NCI-H460 (cell line): ENCODE results near the gene BLM. TPM values are rescaled to one million over a fixed set of nuclear protein-coding genes. Genes with fewer than 3 reads are reported as not detected.

Experiments
- DNase-seq: peaks from one replicate; pipeline ENCODE4 v3.0.0-alpha.2; 2016; ENCODE audit warnings: low read depth; ENCODE audit errors: extremely low read depth
- total RNA-seq: library from RNA; depleted of rRNA; stranded (reverse); fragments of >200 nt; shearing (Covaris generic); gene quantifications from 2 replicates; pipeline ENCODE4 v1.2.3, GENCODE V29; 2014

The BLM gene
- total RNA-seq, 1 experiment from 2014 or later = 10.6 TPM

GRCh38 chr15:90780916-90781315, 63.8 kb downstream of the BLM start:
- DNase-seq = no peak

- no peak for DNase-seq
Observed at GRCh38 chr15:90782442-90782841, 65.3 kb downstream of the BLM start.

- no peak for DNase-seq
Observed at GRCh38 chr15:90787881-90788280, 70.7 kb downstream of the BLM start.

- no peak for DNase-seq
Observed at GRCh38 chr15:90789462-90789861, 72.3 kb downstream of the BLM start.

GRCh38 chr15:90790057-90790456, 72.9 kb downstream of the BLM start:
- DNase-seq = no peak

- DNase-seq = no peak
Observed at GRCh38 chr15:90790561-90790960, 73.4 kb downstream of the BLM start.

GRCh38 chr15:90794538-90794937, 77.4 kb downstream of the BLM start:
- no peak for DNase-seq

- no peak for DNase-seq
Observed at GRCh38 chr15:90799639-90800170, 82.6 kb downstream of the BLM start.

- DNase-seq = no peak
Observed at GRCh38 chr15:90801803-90802202, 84.7 kb downstream of the BLM start.

- no peak for DNase-seq
Observed at GRCh38 chr15:90807074-90807785, 90.1 kb downstream of the BLM start.

- DNase-seq = no peak
Observed at GRCh38 chr15:90807786-90808086, 90.6 kb downstream of the BLM start.

GRCh38 chr15:90808517-90809235, 91.5 kb downstream of the BLM start:
- DNase-seq = no peak

GRCh38 chr15:90809536-90809935, 92.4 kb downstream of the BLM start:
- no peak for DNase-seq

- DNase-seq = no peak
Observed at GRCh38 chr15:90810354-90810753, 93.2 kb downstream of the BLM start.

GRCh38 chr15:90812171-90812957, 95.2 kb downstream of the BLM start:
- no peak for DNase-seq

- no peak for DNase-seq
Observed at GRCh38 chr15:90812958-90813265, 95.8 kb downstream of the BLM start.

GRCh38 chr15:90813796-90814190, 96.6 kb downstream of the BLM start:
- no peak for DNase-seq

GRCh38 chr15:90814191-90814821, 97.2 kb downstream of the BLM start:
- DNase-seq = no peak

- DNase-seq = no peak
Observed at GRCh38 chr15:90816401-90817116, 99.4 kb downstream of the BLM start.
